NCI-H1694 treated with DMSO at 0.1 percent for 48 hours (cell line): ENCODE results near the gene HDAC4.

Source experiments
- DNase-seq: peaks from one replicate; lab custom pipeline; 2025; lab: John Stamatoyannopoulos, UW

The HDAC4 gene

GRCh38 chr2:239216614-239217273, 184.1 kb downstream of the HDAC4 start:
- DNase-seq: no peak

DNA sequence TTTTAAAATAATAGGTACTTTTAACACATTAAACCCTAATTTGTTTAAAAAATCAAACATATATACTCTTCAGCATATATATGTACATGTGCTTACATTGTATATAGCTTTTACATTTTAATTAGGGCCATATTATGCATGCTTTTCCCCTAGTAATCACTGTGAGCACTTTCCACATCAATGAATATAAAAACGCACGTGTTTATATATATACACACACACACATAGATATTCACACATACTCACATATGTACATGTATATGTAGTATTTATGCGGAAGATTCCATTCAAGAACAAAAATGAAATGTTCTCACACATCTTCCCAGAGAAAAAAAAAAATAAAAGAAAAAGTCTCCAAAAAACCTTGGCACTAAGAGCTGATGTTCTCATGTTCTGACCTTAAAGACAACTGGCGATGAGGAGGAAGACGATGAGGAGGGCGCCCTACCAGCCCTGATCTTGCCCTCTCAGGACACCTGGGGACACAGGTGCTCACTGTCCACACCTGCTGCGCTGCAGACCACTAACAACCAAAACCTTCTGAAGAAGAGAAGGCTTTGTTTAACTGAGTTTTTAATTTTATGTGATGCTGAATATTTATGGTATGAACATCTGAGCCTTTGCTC, 184.7 kb downstream of the HDAC4 start:
- no peak for DNase-seq

GRCh38 chr2:239215136-239215925, 185.5 kb downstream of the HDAC4 start:
- no peak for DNase-seq

- DNase-seq: no peak
Observed at GRCh38 chr2:239214725-239215124, 186.1 kb downstream of the HDAC4 start.

- DNase-seq: no peak
Observed at GRCh38 chr2:239213643-239214101, 187.1 kb downstream of the HDAC4 start.

DNA sequence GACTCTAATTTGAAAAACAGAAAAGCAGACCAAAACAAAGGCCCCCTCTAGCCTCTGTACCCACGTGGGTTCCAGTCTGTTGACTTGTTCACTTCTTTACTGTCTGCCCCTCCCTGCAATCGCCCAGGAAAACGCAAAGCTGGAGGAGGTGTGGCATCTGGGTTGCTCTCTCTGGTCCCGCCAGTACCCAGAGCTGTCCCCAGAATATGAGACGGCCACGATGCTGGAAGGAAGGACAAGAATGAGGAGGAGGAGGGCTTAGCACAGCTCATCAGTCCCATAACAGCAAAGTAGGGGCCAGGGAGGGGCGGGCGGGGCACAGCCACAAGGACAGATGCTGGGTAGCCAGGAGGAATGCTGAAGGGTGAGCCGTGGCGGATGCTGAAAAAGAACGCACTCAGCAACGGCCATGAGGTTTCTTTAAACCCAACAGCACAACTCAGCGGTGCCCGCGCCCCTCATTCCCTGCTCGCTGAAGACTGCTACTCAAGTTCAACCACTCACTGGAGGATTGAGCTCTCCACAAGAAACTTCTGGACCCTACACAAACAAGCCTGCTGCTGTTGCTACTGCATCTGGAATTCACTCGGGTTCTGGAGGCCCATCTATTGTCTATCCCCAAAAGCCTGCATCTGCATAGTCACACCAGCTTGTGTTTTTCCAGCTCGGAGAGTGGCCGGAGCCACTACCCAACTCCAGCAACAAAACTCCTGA, 187.7 kb downstream of the HDAC4 start:
- DNase-seq: no peak

GRCh38 chr2:239212121-239212928, 188.5 kb downstream of the HDAC4 start:
- no peak for DNase-seq

DNA sequence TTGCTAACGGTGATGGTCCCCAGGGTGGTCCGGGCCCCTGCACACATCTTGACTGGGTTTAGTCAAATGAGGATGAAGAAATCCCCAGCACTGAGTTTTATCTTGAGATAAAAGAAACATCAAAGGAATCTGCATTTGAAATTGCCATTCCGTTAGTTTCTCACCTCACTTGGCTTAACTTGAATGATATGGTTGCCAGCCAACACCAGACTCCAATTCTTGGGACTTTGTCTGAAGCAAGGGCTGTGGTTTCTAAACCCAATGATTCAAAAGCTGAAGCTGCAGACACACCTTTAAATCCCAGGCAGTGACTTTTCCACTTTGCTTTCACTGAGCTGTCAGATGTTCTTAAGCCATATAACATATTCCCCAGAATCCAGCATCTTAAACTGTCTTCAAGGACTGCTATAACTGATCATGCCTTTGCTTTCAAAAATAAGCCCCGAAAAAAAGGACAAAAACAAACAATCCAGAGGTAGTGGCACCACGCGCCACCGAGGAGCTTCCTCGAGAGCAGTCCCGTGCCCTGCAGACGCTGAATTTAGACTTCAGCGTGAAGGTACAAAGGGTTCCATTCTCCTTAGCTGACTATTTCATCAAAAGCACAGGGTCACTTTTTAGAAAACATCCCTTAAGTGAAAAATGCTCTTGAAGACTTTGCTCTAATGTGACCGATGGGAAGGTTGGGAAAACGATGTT, 189.3 kb downstream of the HDAC4 start:
- DNase-seq: no peak

- no peak for DNase-seq
Observed at GRCh38 chr2:239209783-239210182, 191.0 kb downstream of the HDAC4 start.

GRCh38 chr2:239208465-239209180, 192.2 kb downstream of the HDAC4 start:
- no peak for DNase-seq

GRCh38 chr2:239206851-239207250, 194.0 kb downstream of the HDAC4 start:
- no peak for DNase-seq

DNA sequence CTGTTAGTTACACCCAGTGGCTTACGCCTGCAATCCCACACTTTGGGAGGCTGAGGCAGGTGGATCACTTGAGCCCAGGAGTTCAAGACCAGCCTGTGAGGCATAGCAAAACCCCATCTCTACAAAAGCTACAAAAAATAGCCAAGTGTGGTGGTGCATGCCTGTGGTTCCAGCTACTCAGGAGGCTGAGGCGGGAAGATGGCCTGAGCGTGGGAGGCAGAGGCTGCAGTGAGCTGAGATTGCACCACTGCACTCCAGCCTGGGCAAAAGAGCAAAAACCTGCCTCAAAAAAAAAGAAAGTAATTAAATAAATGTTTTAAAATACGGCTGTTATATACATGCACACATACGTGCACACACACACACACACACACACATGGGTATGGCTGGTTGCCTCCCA, 194.8 kb downstream of the HDAC4 start:
- no peak for DNase-seq

DNA sequence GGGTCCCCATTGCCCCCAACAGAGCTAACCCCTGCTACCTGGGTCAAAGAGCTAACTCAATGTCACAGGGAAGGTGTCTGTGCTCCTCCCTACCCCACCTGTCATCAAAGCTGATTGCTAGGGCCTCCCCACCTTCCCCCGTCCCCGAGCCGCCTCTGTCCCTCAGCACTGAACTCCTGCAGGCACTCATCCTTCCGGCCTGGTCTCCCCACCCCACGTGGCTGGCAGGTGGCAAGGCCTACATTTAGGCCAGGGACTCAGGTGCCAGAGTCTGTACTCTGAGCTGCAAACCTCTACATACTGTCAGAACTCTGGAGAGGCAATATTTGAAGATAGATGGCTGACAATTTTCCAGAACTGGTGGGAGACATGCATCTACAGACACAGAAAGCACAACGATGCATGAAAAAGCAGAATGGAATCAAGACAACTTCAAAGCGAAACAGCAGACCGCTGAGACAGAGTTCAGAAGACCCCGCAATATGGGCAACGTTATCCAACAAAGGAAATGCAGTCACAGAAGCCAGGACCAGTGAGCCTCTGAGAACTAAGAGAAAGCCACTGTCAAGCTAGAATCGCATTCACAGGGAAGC, 195.8 kb downstream of the HDAC4 start:
- no peak for DNase-seq

GRCh38 chr2:239204136-239204875, 196.5 kb downstream of the HDAC4 start:
- no peak for DNase-seq

- no peak for DNase-seq
Observed at GRCh38 chr2:239203443-239204135, 197.2 kb downstream of the HDAC4 start.

DNA sequence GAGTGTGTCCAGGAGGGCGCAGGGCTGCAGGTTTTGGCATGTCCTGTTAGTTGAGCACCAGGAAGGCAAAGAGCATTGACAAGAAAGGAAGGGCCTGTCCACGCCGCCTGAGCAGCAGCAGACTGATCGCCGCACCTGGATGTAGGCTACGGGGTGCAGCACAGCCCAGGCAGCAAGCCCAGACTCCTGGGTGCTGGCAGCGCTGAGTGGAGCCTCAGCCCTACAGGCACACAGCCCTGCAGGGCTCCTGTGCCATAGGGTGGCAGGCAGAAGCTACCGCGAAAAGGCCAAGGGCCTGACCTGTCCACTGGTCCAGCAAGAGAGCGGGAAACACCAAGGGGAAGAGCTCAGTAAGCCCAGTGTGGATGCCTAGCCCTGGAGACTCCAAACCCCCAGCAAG, 198.0 kb downstream of the HDAC4 start:
- no peak for DNase-seq

- no peak for DNase-seq
Observed at GRCh38 chr2:239202343-239202742, 198.5 kb downstream of the HDAC4 start.

DNA sequence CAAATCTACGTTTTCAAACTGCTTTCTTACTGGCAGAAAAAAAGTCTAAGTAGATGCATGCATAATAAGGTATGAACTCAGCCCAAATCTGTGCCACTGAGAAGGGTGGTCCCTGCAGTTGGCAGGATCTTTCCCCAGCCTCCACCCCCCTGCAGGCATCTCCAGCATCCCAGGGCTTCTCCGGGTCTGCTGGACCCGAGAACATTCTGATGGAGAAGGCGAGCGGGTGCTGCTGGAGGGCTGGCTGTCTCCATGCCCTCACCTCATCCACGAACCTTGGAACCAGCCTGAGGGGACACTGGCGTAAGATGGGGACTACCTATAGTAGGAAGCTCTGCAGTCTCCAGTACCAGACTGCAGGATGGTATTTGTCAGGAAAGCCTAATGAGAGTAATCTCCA, 198.9 kb downstream of the HDAC4 start:
- no peak for DNase-seq

DNA sequence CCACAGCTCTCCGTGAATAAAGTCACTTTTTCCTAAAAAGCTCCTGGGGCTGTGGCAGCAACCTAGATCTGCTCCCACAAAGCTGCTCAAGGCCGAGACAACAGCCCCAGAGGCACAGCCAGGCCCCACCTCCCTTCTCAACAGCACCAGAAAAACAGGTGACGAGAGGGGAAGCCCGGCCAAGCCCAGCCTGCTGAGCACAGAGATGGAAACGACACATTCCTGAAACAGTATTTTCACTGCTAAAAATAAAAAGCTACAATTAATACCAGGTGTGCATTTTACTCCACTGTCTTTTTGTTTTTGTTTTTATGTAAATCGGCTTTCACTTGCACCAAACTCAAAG, 199.3 kb downstream of the HDAC4 start:
- DNase-seq: no peak
